ENCODE results near the gene GFI1B. TPM values are rescaled to one million over a fixed set of nuclear protein-coding genes. Genes with fewer than 3 reads are reported as not detected.
"Not testable (repeated sequence)": the region's sequence is repeated elsewhere in the genome, so short reads cannot be mapped to it uniquely, and the experiment has no call there.

GFI1B gene
- total RNA-seq, 2 experiments from 2014 or later: not detected

DNA sequence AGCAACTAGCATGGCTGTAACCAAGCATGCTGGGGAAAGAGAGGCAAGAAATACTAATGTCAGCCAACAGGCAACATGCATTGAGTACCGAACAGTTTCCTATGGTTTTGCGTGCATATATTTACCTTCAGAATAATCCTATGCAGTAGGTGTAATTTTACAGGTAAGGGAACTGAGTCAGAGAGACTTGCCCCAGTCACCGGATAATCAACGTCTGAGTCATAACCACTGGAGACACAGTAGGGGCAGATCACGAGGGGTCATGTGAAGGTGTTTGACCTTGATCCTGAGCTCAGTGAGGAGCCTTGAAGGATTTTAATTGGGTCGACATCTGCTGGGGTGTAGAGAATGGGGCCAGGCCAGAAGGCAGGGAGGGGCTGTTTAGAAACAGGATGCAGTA lies 20.7 kb upstream of the GFI1B start:
- ChIA-PET CTCF (interaction anchor here (0.6 kb wide), 1 partner anchor 1766 kb away, joined by 4 read pairs; no protein-coding TSS in a partner anchor), POLR2A (no interaction called here)

DNA sequence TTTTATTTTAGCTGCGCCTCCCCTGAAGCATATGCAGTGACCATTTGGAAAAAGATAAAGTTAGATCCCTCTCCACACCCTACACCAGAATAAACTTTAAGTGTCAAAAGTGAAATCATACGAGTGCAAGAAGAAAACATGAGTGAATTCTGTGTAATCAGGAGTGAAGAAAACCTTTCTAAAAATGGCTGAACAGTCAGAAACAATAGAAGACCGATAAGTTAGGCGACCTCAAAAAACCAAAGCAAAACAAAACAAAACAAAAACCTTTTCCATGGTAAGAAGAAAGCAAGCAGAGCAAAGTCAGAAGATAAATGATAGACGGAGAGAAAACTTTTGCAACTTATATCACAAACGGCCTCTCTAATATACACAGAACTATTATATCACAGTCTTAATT lies 17.5 kb upstream of the GFI1B start:
- ChIA-PET CTCF (interaction anchor here (1.1 to 1.2 kb wide), 2 partner anchors 12 to 42 kb away, joined by 3 read pairs; no protein-coding TSS in a partner anchor), POLR2A (no interaction called here)

DNA sequence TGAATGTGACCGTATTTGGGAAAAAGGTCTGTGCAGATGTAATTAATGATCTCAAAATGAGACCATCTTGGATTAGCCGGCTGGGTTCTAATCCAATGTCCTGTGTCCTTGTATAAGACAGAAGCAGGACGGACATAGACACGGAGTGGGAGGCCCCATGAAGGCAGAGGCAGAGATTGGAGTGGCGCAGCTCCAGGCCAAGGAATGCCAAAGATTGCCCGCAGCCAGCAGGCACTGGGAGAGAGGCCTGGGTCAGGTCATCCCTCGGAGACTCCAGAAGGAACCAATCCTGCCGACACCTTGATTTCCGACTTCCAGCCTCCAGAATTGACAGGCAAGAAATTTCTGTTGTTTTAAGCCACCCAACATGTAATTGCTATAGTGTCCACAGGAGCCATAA lies 13.0 kb upstream of the GFI1B start:
- ChIA-PET CTCF (no interaction called here), POLR2A (no interaction called here)

DNA sequence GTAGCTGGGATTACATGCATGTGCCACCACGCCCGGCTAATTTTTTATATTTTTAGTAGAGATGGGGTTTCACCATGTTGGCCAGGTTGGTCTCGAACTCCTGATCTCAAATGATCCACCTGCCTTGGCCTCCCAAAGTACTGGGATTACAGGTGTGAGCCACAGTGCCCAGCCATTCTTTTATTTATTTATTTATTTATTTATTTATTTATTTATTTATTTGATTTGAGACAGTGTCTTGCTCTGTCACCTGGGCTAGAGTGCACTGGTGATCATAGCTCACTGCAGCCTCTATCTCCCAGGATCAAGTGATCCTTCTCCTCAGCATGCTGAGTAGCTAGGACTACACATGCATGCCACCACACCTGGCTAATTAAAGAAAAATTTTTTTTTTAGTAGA lies 10.6 kb upstream of the GFI1B start:
- POLR2A ChIA-PET: not testable (repeated sequence)

DNA sequence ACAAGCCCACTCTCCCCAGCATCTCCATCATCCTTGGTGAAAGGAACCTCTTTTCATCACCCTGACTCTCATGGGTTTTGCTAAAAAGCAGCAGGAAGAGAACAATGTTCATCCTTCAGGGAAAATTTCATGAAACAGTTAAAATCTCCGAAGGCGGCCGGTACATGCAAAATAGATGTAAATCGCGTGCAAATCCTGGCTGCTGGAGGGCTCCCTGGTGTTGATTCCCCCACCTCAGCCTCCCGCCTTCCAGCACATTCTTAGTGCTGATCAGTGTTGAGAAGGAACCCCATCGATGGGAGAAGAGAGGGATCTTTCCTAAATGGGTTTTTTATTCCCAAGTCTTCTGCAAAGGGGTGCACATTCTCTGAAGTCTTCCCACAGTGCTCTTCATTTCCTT lies 8.7 kb upstream of the GFI1B start:
- POLR2A ChIA-PET: no interaction called here
- CTCF ChIA-PET: no interaction called here

More for the DNA sequence above, 10.6 kb upstream of the GFI1B start:
- CTCF ChIA-PET: not testable (repeated sequence)

DNA sequence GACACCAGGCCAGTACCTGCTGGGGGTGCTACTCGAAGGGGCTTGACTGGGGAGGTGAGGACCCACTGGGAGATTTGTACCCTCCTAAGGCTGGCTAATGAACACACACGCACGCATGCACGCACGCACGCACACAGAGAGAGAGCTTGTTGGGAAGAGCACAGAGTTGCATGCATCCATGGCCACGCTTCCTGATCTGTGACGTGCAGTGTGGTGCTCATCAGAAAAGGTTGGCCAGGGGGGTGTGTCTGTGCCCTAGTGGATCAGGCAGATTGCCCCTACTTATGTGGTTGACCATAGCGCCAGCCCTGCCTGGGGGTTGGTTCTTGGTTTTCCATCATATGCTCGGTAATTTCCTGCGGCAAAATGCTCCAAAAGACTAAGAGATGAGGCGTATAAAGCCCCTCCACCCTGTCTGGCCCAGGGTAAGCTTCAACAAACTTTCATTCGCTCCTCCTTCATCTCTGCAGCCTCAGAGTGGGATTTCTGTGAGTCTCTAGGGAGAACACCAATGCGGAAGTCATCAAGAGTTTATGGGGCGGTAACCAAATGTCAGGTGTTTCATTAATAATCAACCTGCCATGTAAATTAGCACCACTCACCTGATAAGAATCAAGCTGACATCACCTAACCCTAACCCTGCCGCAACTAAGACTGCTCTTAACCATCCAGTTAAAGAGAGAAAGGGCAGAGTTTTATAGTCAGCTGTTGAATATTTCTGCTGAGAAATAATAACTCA lies 8.0 kb upstream of the GFI1B start:
- POLR2A ChIA-PET: no interaction called here
- CTCF ChIA-PET: no interaction called here

DNA sequence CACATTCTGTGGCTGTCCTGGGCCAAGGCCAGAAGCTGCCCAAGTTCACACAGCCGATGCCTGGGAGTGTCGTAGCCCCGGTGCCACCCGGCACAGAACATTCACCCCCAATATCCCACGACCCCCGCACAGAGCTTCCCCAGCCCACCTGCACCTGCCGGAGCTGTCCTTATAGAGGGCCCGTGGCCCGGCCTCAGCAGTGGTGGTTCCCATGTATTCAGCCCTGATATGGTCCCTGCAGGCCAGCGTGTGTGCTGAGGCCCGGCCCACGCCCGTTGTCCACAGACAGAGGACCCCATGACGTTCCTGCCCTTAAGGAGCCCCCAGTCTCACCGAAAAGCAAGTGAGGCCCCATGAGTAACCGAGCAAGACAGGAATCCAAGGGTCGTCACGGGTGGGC lies 5.3 kb upstream of the GFI1B start:
- POLR2A ChIA-PET: no interaction called here
- CTCF ChIA-PET: interaction anchor here (0.7 to 1.1 kb wide), 3 partner anchors 12 to 30 kb away, joined by 3 read pairs; no protein-coding TSS in a partner anchor

DNA sequence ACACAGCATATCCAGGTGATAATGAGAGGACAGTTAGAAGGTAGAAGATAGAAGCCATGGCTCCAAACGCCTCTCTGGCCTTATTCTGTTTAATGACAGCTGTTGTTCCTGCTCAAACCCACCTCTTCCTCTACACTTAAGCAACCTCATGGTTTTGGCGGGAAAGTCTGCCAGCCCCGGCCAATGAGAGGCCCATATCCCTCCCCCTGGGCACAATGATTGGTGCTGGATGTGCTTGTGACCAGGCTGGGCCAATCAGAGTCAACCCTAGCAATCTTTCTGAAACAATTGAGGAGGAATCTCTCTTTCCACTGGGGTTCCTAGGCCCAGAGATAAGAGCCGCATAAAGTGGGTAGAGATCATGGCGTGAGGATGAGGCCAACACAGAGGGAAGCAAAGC lies 4.8 kb upstream of the GFI1B start:
- ChIA-PET CTCF (interaction anchor here (0.7 to 1.1 kb wide), 4 partner anchors 12 to 112 kb away, joined by 3 read pairs; no protein-coding TSS in a partner anchor), POLR2A (no interaction called here)

DNA sequence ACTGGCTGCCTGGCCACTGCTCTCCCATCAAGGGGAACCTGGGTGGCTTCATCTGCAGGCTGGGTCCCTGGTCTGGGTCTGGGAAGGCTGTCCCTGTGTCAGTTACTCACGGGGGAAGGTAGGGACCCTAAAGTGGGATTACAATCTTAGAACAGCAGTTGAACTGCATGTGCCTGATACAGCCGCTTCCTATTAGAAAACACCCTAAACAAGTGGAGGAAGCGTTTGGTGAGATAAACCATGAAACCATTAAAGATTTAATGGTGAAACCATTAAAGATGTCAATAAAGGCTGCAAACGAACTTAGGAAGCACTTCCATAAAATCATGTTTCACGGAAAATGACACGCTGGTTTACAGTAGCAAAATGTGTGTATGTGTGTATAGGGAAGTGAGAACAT lies 2.5 kb upstream of the GFI1B start:
- POLR2A ChIA-PET: no interaction called here

DNA sequence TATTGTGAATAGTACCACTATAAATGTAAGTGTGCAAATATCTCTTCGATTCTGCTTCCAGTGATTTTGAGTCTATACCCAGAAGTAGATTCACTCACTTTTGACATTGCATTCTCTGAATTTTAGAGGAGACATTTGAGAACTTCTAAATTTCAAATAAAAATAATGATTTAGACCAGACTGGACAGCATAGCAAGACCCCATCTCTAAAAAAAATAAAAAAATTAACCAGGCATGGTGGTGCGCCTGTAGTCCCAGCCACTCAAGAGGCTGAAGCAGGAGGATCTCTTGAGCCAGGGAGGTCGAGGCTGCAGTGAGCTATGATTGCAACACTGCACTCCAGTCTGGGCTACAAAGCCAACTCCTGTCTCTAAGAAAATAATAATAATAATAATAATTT lies 1.9 kb upstream of the GFI1B start:
- ChIA-PET CTCF (interaction anchor here (1.5 kb wide), 1 partner anchor 160 kb away, joined by 3 read pairs; no protein-coding TSS in a partner anchor), POLR2A (no interaction called here)

More for the DNA sequence above, 2.5 kb upstream of the GFI1B start:
- CTCF ChIA-PET: no interaction called here

DNA sequence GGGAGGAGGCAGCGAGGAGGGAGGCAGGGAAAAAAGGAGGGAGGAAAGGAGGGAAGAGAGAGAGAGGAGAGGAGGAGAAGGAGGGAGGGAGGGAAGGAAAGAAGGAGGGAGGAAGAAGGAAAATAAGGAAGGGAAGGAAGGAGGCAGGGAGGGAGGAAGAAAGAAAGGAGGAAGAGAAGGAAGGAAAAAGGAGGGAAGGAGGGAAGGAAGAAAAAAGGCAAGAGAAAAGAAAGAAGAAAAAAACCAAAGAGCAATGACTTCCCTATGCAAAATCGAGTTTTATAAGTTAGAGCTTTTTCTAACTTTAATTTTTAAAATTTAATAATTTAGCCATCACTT lies 413 bp upstream of the GFI1B start:
- ChIA-PET CTCF (interaction anchor here (1.5 kb wide), 1 partner anchor 161 kb away, joined by 3 read pairs; no protein-coding TSS in a partner anchor), POLR2A (no interaction called here)

DNA sequence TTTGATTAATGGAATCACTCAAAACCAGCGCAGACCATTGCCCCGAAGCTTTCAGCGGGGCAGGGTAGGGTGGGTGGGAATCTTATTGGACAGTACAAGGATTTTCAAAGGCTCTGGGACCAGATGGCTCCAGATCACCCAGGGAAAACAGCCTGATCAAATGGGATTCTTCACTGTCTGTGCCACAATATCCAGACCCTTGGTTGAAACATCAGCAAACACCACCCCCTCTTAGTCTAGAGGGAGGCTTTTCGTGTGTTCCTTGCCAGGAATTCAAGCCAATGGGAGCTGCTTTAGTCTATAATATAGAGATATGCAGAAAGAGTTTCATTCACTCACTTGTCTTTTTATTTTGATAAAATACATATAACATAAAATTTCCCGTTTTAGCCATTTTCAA lies 1.7 kb downstream of the GFI1B start:
- ChIA-PET POLR2A (interaction anchor here (0.5 kb wide), 1 partner anchor 614 kb away, joined by 3 read pairs; no protein-coding TSS in a partner anchor), CTCF (no interaction called here)

DNA sequence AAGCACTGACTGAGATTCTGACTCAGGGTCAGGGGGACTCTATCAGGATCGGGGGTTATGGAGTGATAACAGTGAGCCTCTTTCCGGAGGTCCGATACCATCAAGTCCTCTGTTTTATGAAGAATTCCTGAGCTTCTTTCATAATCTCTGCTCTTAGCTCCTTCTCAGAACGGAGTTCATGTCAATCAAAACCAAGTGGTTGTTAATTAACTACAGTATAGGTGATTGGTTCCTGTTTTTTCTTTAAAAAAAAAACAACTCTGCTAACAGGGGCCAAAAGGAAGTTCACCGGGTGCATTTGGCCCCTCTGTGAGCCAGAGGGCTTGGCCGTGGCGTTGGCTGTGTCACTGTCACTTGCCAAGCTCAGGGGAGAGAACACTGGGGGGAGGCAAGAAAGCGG lies 4.0 kb downstream of the GFI1B start:
- CTCF ChIA-PET: no interaction called here
- POLR2A ChIA-PET: no interaction called here

DNA sequence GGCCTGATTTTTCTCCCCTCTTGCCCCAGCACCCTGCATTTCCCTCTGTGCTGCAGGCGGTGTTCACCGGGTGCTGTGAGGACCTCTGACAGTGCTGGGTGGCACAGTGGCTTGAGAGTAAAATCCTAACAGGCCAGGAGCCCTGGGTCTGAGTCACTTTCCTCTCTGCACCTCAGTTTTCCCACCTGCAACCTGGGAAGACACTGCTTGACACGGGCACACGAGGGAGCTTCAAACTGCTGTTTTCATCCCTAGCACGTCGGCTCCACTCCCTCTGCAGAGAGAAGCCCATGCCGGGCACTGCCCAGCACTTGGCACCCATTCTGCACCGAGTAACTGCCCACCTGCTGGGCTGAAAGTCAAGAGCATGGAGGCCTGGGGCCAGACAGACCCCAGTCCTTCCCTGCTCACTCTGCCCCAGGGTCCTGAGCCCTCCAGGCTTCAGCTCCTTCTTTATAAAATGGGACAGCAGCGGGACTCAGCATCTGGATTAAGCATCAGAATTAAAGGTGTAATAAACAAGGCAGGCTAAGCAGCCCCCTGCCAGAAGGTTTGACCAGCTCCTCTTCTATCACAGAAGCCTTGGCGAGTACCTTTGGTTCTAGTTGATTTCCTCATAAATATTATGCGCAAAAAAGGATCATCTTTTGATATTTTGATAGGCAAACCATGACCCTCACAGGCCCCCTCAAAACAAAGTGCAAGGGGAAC lies 5.2 kb downstream of the GFI1B start:
- POLR2A ChIA-PET: no interaction called here
- CTCF ChIA-PET: interaction anchor here (0.6 kb wide), 1 partner anchor 131 kb away, joined by 3 read pairs; no protein-coding TSS in a partner anchor

DNA sequence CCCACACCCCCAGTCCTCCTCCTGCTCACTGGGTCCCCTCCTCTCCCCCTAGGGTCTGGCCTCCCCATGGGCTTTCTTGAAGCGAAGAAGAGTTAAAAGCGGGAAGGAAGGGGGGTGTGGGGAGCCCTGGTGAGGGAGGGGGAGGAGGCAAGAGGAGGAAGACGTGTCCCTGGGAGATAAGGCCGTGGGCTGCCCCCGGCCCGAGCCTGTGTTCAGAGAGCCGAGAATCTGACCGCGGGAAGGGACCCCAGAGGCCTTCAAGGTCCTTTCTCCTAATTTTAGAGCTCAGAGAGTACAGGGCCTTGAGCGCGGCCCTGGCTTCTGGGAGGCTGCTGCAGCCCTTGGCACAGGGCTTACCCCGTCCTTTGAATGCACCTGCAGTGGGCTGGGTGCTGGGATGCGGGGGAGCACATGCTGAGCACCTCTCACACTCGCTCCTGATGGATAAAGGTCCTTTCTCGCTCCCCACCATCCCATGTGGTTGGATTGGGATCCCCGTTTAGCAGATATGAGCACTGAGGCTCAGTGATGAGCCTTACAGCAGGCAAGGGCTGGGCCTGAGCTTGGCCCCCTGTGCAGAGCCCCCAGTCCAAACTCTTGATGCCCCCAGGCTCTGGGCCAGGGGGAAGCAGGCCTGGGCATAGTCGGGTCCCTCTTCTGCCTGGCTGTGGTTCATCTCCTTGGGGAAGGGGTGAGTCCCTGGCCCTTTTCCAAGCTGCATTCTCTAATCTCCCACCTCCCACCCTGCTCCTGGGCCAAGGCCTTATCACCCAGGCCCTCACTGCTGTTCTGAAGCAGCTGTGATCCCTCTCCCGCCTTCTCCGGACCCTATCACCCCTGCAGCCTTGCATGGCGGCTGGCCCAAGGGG lies 5.9 kb downstream of the GFI1B start:
- POLR2A ChIA-PET: no interaction called here
- CTCF ChIA-PET: interaction anchor here (0.6 kb wide), 1 partner anchor 132 kb away, joined by 3 read pairs; no protein-coding TSS in a partner anchor

DNA sequence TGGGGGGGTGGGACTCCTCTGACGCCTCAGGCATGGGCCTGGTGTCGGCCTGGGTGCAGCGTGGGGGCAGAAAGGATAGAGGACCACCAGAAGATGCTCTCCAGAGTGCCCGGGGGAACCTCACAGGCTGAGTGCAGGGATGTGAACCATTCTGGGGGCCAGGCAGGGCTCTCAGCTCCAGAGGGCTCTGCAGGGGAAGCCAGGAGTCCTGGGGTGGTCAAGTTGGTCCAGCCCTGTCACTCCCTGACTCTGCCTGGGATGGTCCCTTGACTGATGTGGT lies 6.5 kb downstream of the GFI1B start:
- CTCF ChIA-PET: no interaction called here
- POLR2A ChIA-PET: no interaction called here

DNA sequence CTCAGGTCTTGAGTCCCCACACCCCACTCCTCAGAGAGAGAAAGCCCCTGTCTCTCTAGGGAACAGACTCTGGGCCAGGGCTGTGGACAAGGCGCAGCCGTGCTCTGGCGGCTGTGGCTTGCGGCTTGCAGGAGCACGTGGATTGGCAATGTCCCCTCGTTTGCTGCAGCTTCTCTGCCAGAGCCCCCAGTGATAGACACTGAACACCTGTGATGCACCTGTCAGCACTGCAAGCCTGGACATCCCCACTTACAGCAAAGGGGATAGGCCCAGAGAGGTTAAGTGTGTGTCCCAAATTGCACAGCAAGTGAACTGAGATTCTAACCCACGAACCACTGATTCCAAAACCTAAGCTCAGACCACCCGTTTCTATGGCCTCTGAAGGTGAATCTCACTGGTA lies 7.0 kb downstream of the GFI1B start:
- CTCF ChIA-PET: interaction anchor here (0.6 kb wide), 1 partner anchor 149 kb away, joined by 3 read pairs; no protein-coding TSS in a partner anchor
- POLR2A ChIA-PET: no interaction called here

DNA sequence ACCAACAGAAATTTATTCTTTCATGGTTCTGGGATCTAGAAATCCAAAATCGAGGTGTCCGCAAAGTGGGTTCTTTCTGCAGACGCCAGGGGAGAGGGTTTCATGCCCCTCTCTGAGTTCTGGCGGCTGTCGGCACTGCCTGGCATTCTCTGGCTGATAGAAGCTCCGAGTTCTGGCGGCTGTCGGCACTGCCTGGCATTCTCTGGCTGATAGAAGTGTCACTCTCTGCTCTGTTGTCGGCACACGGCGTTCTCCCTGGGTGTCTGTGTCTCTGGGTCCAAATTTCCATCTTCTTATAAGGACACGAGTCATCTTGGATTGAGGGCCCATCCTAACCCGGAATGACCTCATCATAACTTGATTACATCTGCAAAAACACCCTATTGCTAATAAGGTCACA lies 7.6 kb downstream of the GFI1B start:
- ChIA-PET CTCF (interaction anchor here (0.6 kb wide), 1 partner anchor 149 kb away, joined by 3 read pairs; no protein-coding TSS in a partner anchor), POLR2A (no interaction called here)

DNA sequence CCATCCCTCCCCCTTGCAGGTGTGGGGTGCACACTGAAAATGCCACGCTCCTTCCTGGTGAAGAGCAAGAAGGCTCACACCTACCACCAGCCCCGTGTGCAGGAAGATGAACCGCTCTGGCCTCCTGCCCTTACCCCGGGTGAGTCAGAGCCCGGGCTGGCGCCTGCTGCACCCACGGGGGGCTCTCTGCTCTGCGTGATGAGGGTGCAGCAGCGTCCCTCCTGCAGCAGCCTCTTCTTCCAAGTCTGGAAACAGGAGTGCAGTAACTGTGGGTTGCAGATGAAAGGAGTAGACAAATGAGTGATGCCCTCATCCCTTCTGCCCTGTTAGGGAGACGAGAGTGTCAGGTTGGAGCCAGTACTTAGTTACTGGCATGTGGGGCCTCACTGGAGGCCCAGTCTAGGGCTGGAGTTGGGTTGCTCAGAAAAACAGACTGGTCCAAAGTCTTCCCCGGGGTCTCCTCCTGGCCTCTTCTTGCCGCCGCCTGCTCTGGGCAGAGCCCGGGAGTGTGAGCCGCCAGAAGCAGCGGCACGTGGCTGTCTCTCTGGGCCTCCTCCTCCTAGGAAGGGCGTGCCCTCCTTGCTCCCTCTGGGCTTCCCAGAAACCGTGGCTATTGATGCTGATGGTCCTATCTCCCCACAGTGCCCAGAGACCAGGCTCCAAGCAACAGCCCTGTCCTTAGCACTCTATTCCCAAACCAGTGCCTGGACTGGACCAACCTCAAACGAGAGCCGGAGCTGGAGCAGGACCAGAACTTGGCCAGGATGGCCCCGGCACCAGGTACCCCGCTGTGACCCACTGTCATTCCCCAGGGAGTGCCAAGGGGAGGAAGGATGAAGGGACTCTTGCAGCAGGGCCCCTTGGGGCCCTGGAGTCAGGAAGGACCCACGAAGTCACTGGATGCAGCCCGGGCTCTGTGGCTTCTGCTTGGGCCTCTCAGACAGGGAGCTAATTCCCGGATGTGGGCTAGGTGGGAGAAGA lies 8.4 kb downstream of the GFI1B start:
- POLR2A ChIA-PET: interaction anchor here (0.6 kb wide), 1 partner anchor 35 kb away, joined by 7 read pairs; no protein-coding TSS in a partner anchor
- CTCF ChIA-PET: no interaction called here

Data from activated CD8-positive, alpha-beta memory T cell treated with anti-CD3 and anti-CD28 coated beads for 36 hours (primary cell).